ENCODE results near the gene MAGI3.

MAGI3 gene

GRCh38 chr1:113681596-113682337 is 291.5 kb downstream of the MAGI3 start:
- no peak for TF ChIP-seq TCF12 (IDR thresholded peaks at IDR 0.05; ENCODE audit: low read depth)
- TF ChIP-seq EP300 (IDR thresholded peaks at IDR 0.05; ENCODE audit: borderline replicate concordance): no peak
- TF ChIP-seq YY1 (IDR thresholded peaks at IDR 0.05; ENCODE audit: low read depth): no peak
- TF ChIP-seq TEAD4 (IDR thresholded peaks at IDR 0.05): no peak
- no peak for TF ChIP-seq CEBPB (IDR thresholded peaks at IDR 0.05)
- TF ChIP-seq RAD21 (IDR thresholded peaks at IDR 0.05; ENCODE audit: low read depth): no peak
- no peak for TF ChIP-seq CREB1 (IDR thresholded peaks at IDR 0.05; ENCODE audit: low read depth)
- TF ChIP-seq TAF1 (IDR thresholded peaks at IDR 0.05; ENCODE audit: low read depth): no peak

DNA sequence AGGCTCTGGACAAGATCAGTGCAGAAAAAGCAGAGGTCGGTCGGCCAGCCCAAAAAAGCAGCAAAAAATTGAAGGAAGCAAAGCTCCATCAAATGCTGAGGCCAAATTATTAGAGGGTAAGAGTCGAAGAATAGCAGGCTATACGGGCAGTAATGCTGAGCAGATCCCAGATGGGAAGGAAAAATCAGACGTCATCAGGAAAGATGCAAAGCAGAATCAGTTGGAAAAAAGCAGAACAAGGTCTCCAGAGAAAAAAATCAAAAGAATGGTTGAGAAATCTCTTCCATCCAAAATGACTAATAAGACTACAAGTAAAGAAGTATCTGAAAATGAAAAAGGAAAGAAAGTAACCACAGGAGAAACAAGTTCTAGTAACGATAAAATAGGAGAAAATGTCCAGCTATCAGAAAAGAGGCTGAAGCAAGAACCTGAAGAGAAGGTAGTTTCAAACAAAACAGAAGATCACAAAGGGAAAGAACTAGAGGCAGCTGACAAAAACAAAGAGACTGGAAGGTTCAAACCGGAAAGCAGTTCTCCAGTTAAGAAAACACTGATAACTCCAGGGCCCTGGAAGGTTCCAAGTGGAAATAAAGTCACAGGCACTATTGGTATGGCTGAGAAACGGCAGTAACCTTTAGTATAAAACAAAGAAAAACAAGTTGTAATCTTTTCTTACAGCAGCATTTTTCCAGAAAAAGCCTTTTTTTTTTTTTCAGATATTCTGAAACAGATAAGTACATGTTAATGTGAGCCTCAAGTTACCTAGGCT is 293.3 kb downstream of the MAGI3 start:
- no peak for TF ChIP-seq MAX (IDR thresholded peaks at IDR 0.05)
- no peak for TF ChIP-seq FOXM1 (IDR thresholded peaks at IDR 0.05; ENCODE audit: borderline replicate concordance, low read depth)
- no peak for TF ChIP-seq TEAD4 (IDR thresholded peaks at IDR 0.05)
- no peak for TF ChIP-seq TCF12 (IDR thresholded peaks at IDR 0.05; ENCODE audit: low read depth)
- no peak for TF ChIP-seq CEBPB (IDR thresholded peaks at IDR 0.05)
- TF ChIP-seq EGR1 (IDR thresholded peaks at IDR 0.05): no peak
- TF ChIP-seq RAD21 (IDR thresholded peaks at IDR 0.05; ENCODE audit: low read depth): no peak
- TF ChIP-seq ZBTB7A (IDR thresholded peaks at IDR 0.05; ENCODE audit: low read depth): no peak

DNA sequence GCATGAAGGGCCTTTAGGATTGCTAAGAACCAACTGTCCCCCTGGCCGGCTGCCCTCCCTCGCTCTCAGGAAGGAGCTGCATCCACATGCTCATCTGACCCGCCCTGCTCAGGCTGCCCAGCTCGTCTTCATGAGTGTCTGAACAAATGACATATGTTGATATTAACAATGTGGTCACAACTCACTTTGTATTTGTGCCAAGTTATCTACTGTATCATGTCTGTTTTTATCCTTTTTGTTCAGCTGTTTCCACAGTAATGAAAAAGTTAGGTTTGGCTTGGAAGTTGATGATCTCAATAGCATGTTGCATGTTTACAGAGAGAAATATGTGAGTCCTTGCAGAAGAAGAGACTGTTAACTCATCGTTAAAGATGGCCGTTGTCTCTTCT is 293.8 kb downstream of the MAGI3 start:
- TF ChIP-seq RAD21 (IDR thresholded peaks at IDR 0.05; ENCODE audit: low read depth): no peak
- no peak for TF ChIP-seq TCF12 (IDR thresholded peaks at IDR 0.05; ENCODE audit: low read depth)
- no peak for TF ChIP-seq ZBTB7A (IDR thresholded peaks at IDR 0.05; ENCODE audit: low read depth)
- no peak for TF ChIP-seq TAF1 (IDR thresholded peaks at IDR 0.05; ENCODE audit: low read depth)
- TF ChIP-seq TEAD4 (IDR thresholded peaks at IDR 0.05): no peak
- no peak for TF ChIP-seq EGR1 (IDR thresholded peaks at IDR 0.05)
- no peak for TF ChIP-seq NFIC (IDR thresholded peaks at IDR 0.05)
- TF ChIP-seq, protein P1, sequence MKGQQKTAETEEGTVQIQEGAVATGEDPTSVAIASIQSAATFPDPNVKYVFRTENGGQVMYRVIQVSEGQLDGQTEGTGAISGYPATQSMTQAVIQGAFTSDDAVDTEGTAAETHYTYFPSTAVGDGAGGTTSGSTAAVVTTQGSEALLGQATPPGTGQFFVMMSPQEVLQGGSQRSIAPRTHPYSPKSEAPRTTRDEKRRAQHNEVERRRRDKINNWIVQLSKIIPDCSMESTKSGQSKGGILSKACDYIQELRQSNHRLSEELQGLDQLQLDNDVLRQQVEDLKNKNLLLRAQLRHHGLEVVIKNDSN (IDR thresholded peaks at IDR 0.05): no peak
- TF ChIP-seq, protein P2, sequence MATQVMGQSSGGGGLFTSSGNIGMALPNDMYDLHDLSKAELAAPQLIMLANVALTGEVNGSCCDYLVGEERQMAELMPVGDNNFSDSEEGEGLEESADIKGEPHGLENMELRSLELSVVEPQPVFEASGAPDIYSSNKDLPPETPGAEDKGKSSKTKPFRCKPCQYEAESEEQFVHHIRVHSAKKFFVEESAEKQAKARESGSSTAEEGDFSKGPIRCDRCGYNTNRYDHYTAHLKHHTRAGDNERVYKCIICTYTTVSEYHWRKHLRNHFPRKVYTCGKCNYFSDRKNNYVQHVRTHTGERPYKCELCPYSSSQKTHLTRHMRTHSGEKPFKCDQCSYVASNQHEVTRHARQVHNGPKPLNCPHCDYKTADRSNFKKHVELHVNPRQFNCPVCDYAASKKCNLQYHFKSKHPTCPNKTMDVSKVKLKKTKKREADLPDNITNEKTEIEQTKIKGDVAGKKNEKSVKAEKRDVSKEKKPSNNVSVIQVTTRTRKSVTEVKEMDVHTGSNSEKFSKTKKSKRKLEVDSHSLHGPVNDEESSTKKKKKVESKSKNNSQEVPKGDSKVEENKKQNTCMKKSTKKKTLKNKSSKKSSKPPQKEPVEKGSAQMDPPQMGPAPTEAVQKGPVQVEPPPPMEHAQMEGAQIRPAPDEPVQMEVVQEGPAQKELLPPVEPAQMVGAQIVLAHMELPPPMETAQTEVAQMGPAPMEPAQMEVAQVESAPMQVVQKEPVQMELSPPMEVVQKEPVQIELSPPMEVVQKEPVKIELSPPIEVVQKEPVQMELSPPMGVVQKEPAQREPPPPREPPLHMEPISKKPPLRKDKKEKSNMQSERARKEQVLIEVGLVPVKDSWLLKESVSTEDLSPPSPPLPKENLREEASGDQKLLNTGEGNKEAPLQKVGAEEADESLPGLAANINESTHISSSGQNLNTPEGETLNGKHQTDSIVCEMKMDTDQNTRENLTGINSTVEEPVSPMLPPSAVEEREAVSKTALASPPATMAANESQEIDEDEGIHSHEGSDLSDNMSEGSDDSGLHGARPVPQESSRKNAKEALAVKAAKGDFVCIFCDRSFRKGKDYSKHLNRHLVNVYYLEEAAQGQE (IDR thresholded peaks at IDR 0.05; ENCODE audit: low read depth): no peak
- no peak for TF ChIP-seq MAX (IDR thresholded peaks at IDR 0.05)
- TF ChIP-seq CEBPB (IDR thresholded peaks at IDR 0.05): no peak
- no peak for TF ChIP-seq YY1 (IDR thresholded peaks at IDR 0.05; ENCODE audit: low read depth)
- TF ChIP-seq CREB1 (IDR thresholded peaks at IDR 0.05; ENCODE audit: low read depth): no peak

DNA sequence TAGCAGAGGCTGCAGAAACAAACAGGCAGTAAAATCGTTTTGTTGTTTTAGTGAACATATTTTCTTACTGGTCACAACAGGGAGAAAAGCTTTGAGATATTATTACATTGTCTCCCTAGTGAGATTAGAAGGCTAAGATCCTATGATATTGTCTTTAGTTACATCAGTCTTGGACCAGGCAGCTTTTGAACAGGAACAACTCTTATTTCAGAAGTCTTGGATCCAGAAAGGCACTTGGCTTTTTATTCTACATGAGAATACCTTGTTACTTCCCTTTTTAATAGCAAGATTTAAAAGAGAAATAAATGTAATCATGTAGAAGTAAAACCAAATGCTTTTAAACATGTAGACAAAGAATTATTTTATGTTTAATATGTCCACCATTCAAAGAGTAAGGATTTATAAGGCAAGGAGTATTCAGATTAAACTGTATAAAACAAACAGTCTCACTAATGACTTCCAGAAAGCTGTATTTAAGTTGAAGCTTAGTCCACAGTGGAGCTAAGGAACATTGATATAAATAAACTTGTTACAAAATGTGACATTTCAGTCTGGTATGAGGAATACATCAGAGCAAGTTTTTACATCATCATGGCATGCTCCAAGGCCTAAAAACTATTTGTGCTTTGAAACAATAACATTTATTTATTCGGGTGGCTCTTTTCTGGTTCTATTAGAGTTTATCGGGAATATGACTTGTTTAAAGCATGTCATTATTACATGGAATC is 296.7 kb downstream of the MAGI3 start:
- no peak for TF ChIP-seq CEBPB (IDR thresholded peaks at IDR 0.05)

DNA sequence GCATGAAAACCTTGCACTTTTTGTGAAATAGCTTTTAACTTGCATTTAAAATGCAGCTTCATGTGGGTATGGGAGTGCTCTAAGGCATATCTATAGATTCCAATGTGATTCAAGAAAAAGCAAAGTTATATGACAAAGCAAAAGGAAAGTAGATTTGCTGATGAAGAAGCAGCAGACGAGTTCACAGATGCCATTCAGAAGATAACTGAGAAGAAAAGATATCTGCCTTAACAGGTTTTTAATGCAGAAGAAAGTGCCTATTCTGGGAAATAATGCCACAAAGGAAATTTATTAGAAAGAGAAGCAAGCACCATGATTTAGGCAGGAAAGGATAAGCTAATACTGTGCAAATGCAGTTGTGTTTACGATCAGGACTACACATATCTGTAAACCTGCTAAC is 300.9 kb downstream of the MAGI3 start:
- TF ChIP-seq ZBTB7A (IDR thresholded peaks at IDR 0.05; ENCODE audit: low read depth) (no peak), EP300 (IDR thresholded peaks at IDR 0.05; ENCODE audit: borderline replicate concordance) (no peak), TAF1 (IDR thresholded peaks at IDR 0.05; ENCODE audit: low read depth) (no peak), CEBPB (IDR thresholded peaks at IDR 0.05) (no peak), EGR1 (IDR thresholded peaks at IDR 0.05) (no peak), CREB1 (IDR thresholded peaks at IDR 0.05; ENCODE audit: low read depth) (no peak), MAX (IDR thresholded peaks at IDR 0.05) (no peak), NFIC (IDR thresholded peaks at IDR 0.05) (no peak), TCF12 (IDR thresholded peaks at IDR 0.05; ENCODE audit: low read depth) (no peak), YY1 (IDR thresholded peaks at IDR 0.05; ENCODE audit: low read depth) (no peak), TEAD4 (IDR thresholded peaks at IDR 0.05) (no peak), FOXM1 (IDR thresholded peaks at IDR 0.05; ENCODE audit: borderline replicate concordance, low read depth) (no peak), RAD21 (IDR thresholded peaks at IDR 0.05; ENCODE audit: low read depth) (no peak)
- TF ChIP-seq, protein P1 (IDR thresholded peaks at IDR 0.05): no peak
- TF ChIP-seq, protein P2 (IDR thresholded peaks at IDR 0.05; ENCODE audit: low read depth): no peak

Data from Ishikawa (cell line).